HepG2 (cell line): ENCODE results near the gene SP110. TPM values are rescaled to one million over a fixed set of nuclear protein-coding genes. Genes with fewer than 3 reads are reported as not detected.
"Not testable (repeated sequence)": the region's sequence is repeated elsewhere in the genome, so short reads cannot be mapped to it uniquely, and the experiment has no call there.

ENCODE experiments used
- ATAC-seq: fragments of 200-7000 bp; cut with Tn5 transposase; 3 replicates; pipeline ENCODE4 v1.9.1; 2020; ENCODE audit warnings: mild to moderate bottlenecking, moderate library complexity
- BruUV-seq: library from RNA; stranded (reverse); fragments of 400-500 nt; replicated peaks from 2 replicates; lab custom pipeline; 2021; lab: Mats Ljungman, UMichigan
- CTCF ChIA-PET: fragments of 300-600 bp; formaldehyde crosslinking; extraction: SDS; loops from one replicate; lab custom pipeline; 2021; ENCODE audit warnings: low total read pairs, inconsistent platforms, low intra/inter-chr PET ratio; lab: Yijun Ruan, JAX
- POLR2A ChIA-PET: fragments of 350-600 bp; sonication (Branson Sonifier 250); formaldehyde crosslinking; loops from one replicate; lab custom pipeline; 2020; ENCODE audit warnings: antibody characterized with exemption, inconsistent platforms; lab: Yijun Ruan, JAX
- DNase-seq: peaks from one replicate; pipeline ENCODE4 v3.0.0-alpha.2; 2015; ENCODE audit warnings: low spot score
- FAIRE-seq: peaks from 3 replicates; lab custom pipeline; 2011; peaks lifted over from hg19 to GRCh38; lab: Jason Lieb, UNC
- H2AFZ ChIP-seq: one replicate; pipeline ENCODE4 v1.6.1; 2011; ENCODE audit warnings: low read length, inconsistent platforms
- H3K27ac ChIP-seq: fragments of 300-600 bp; 3 replicates; pipeline ENCODE4 v1.8.0; 2011; ENCODE audit warnings: mixed run types, mild to moderate bottlenecking, mixed read lengths, low read length, inconsistent platforms; ENCODE audit not compliant: insufficient read depth; ENCODE audit errors: extremely low read length
- H3K27me3 ChIP-seq, 2 experiments: fragments of 200-600 bp in 1 of 2; 2 replicates in 1 of 2; 3 replicates in 1 of 2; pipeline versions ENCODE4 v1.6.0 to v1.8.0; 2011; ENCODE audit warnings: low read length in 2 of 2, mild to moderate bottlenecking in 2 of 2, moderate library complexity in 2 of 2, inconsistent platforms in 1 of 2; ENCODE audit not compliant: insufficient read depth in 2 of 2, control insufficient read depth in 1 of 2
- H3K36me3 ChIP-seq, 2 experiments: fragments of 200-600 bp in 1 of 2; replicated peaks in 1 of 2; 2 replicates in 1 of 2; 3 replicates in 1 of 2; pipeline versions ENCODE4 v1.5.1 to v1.8.0; 2011; ENCODE audit warnings: low read length in 2 of 2, inconsistent platforms in 1 of 2; ENCODE audit not compliant: insufficient read depth in 2 of 2, control insufficient read depth in 1 of 2
- H3K4me1 ChIP-seq: 2 replicates; pipeline ENCODE4 v1.5.1; 2012; ENCODE audit warnings: low read length, inconsistent platforms; ENCODE audit not compliant: insufficient read depth
- H3K4me2 ChIP-seq: 2 replicates; pipeline ENCODE4 v1.6.0; 2011; ENCODE audit warnings: low read depth, low read length, inconsistent platforms
- H3K4me3 ChIP-seq, 3 experiments: fragments of 200-600 bp in 1 of 3; sonication (generic), shearing (Covaris generic) in 1 of 3; replicated peaks in 1 of 3; 2 replicates each; pipeline ENCODE4 v1.5.1; 2011 to 2016; ENCODE audit warnings: low read length in 3 of 3, inconsistent platforms in 2 of 3, low read depth in 2 of 3, mild to moderate bottlenecking in 2 of 3, control low read depth in 1 of 3, mixed read lengths in 1 of 3; ENCODE audit not compliant: insufficient read depth in 1 of 3
- H3K79me2 ChIP-seq: one replicate; pipeline ENCODE4 v1.6.1; 2011; ENCODE audit warnings: low read length, inconsistent platforms; ENCODE audit not compliant: insufficient read depth
- H3K9ac ChIP-seq: 2 replicates; pipeline ENCODE4 v1.6.0; 2011; ENCODE audit warnings: mild to moderate bottlenecking, low read depth, low read length, inconsistent platforms; ENCODE audit not compliant: insufficient read depth
- H3K9me3 ChIP-seq: 2 replicates; pipeline ENCODE4 v1.5.1; 2012; ENCODE audit warnings: mild to moderate bottlenecking, low read length
- H4K20me1 ChIP-seq: 2 replicates; pipeline ENCODE4 v1.6.0; 2011; ENCODE audit warnings: inconsistent platforms, mild to moderate bottlenecking, low read length, moderate library complexity; ENCODE audit not compliant: insufficient read depth
- ATF7 ChIP-seq, 2 experiments: fragments of 450-650 bp in 1 of 2; sonication (generic) in 1 of 2; formaldehyde crosslinking in 1 of 2; IDR thresholded peaks; 2 replicates each; pipeline versions ENCODE4 v1.4.0 to v1.6.1; 2016 to 2020; ENCODE audit warnings: antibody characterized with exemption in 1 of 2, mild to moderate bottlenecking in 1 of 2, missing genetic modification reagents in 1 of 2
- NFYC ChIP-seq: IDR thresholded peaks from 2 replicates; pipeline ENCODE4 v1.6.1; 2016; ENCODE audit warnings: missing genetic modification reagents, missing compliant biosample characterization
- ZNF766 ChIP-seq: sonication (generic); formaldehyde crosslinking; IDR thresholded peaks from 2 replicates; pipeline ENCODE4 v1.5.0; 2020; ENCODE audit warnings: missing genetic modification reagents, borderline replicate concordance
- WGBS: methylation state at CpG from one replicate; pipeline ENCODE4 v1.1.6; 2017; ENCODE audit warnings: low lambda C conversion rate; 5-methylcytosine and 5-hydroxymethylcytosine counted together
- in situ Hi-C: cut with HindIII; loops from 2 replicates; pipeline ENCODE4 v1.10.0; 2017; ENCODE audit warnings: low pct_unique_long_range_greater_than_20kb; ENCODE audit not compliant: extremely low pct_ligation_motif_present
- intact Hi-C: fragments of 100-400 bp; cut with micrococcal nuclease; formaldehyde crosslinking; loops from one replicate; pipeline ENCODE4 v1.10.0; 2022; ENCODE audit not compliant: unreplicated experiment
- polyA plus RNA-seq, 8 experiments: library from polyadenylated mRNA; depleted of rRNA in 3 of 8; stranded (reverse) in 7 of 8; unstranded in 1 of 8; fragments of >200 nt; fragmentation: Illumina TruSeq in 4 of 8; extraction: Trizol in 4 of 8; gene quantifications; 2 replicates each; pipeline versions ENCODE4 v1.2.1 to v1.2.3, GENCODE V29; 2011 to 2016; ENCODE audit warnings: low read depth in 4 of 8, missing spikeins in 1 of 8, mixed read lengths in 1 of 8; ENCODE audit not compliant: insufficient read depth in 1 of 8
- total RNA-seq, 5 experiments: library from RNA; depleted of rRNA; stranded (reverse); fragments of >200 nt; fragmentation: Illumina TruSeq; extraction: Trizol; gene quantifications; 2 replicates each; pipeline ENCODE4 v1.2.3, GENCODE V29; 2016; ENCODE audit warnings: low read depth in 1 of 5

SP110 gene
- total and polyA plus RNA-seq, 2 of the 13 experiments (the other 11 are each of a cell fraction or from before 2014, with no cell fraction given) = 7.9 to 10.4 TPM

- Histone ChIP-seq H3K79me2 (no peaks in the 10 kb centered on the region), H3K4me1 (peaks cover 5% of the 10 kb centered on the region), H3K27ac (no peak overlapping the region), H3K27me3 (0 out of 5 replicates have a peak, but pooled peaks cover 0 to 5% of the 10 kb centered on the region in 2 experiments), H3K9ac (no peak overlapping the region), H4K20me1 (no peaks in the 10 kb centered on the region), H3K9me3 (no peaks in the 10 kb centered on the region), H3K4me3 (no peak overlapping the region), H3K4me2 (no peak overlapping the region), H2AFZ (no peak overlapping the region), H3K36me3 (no peaks in the 10 kb centered on the region)
- no peak for FAIRE-seq
- no peak for DNase-seq
- peak; percentile 37; the same call in 1 of the 3 replicates for ATAC-seq
- TF ChIP-seq ZNF766 (CRISPR knock-in tag) (no peak), NFYC (CRISPR knock-in tag) (peak; percentile 34; the same call in 1 of the 2 replicates)
- 41% methylated on average over 6 of the region's 6 CpGs for WGBS
- intact Hi-C loops (no loop called here), in situ Hi-C loops (no loop called here)
- POLR2A ChIA-PET = no interaction called here
- CTCF ChIA-PET = no interaction called here
- BruUV-seq = no TSS peak
These were observed 95.5 kb downstream of the SP110 start for GRCh38 chr2:230124235-230124634.

- BruUV-seq; DNase-seq; intact Hi-C loops; H3K36me3 ChIP-seq; H3K9me3 ChIP-seq; H3K4me3 ChIP-seq; H4K20me1 ChIP-seq; H3K4me2 ChIP-seq; H3K9ac ChIP-seq; in situ Hi-C loops; H2AFZ ChIP-seq; POLR2A ChIA-PET; H3K27me3 ChIP-seq; H3K27ac ChIP-seq; CTCF ChIA-PET; ATAC-seq; H3K79me2 ChIP-seq; FAIRE-seq; H3K4me1 ChIP-seq; TF ChIP-seq ATF7 (CRISPR knock-in tag; IDR thresholded peaks at IDR 0.05): not testable (repeated sequence)
- WGBS = 4% methylated on average over 2 of the region's 2 CpGs
- TF ChIP-seq ATF7 (IDR thresholded peaks at IDR 0.05) = peak; percentile 36; the same call in 1 of the 2 replicates
These were observed 99.4 kb downstream of the SP110 start for GRCh38 chr2:230120376-230120775.

GRCh38 chr2:230119827-230120226 lies 100.0 kb downstream of the SP110 start:
- CTCF ChIA-PET, H2AFZ ChIP-seq, H3K4me3 ChIP-seq: not testable (repeated sequence)

More at GRCh38 chr2:230119827-230120226, 100.0 kb downstream of the SP110 start:
- H3K27me3 ChIP-seq, BruUV-seq, H4K20me1 ChIP-seq, H3K4me2 ChIP-seq, H3K27ac ChIP-seq, intact Hi-C loops, ATAC-seq, H3K79me2 ChIP-seq, FAIRE-seq, POLR2A ChIA-PET, H3K9ac ChIP-seq, H3K9me3 ChIP-seq, H3K36me3 ChIP-seq, H3K4me1 ChIP-seq, in situ Hi-C loops, DNase-seq: not testable (repeated sequence)
- WGBS = 79% methylated on average over 1 of the region's 1 CpG
